ENCODE data around the gene DNAH14. TPM values are rescaled to one million over a fixed set of nuclear protein-coding genes. Genes with fewer than 3 reads are reported as not detected.

DNAH14 gene
- total RNA-seq, 2 donors from 2014 or later = 2.6 TPM; not detected in 1

- H3K27ac ChIP-seq = no peak overlapping the region
- ATAC-seq (ENCODE audit: insufficient number of reproducible peaks, low FRiP score, low read depth) = no peak
- no peaks in the 10 kb centered on the region for H3K4me1 ChIP-seq (ENCODE audit: control insufficient read depth in 1 of 2, low read depth in 2 of 2)
- no peaks in the 10 kb centered on the region for H3K27me3 ChIP-seq (replicated peaks; ENCODE audit: insufficient read depth)
- no peak for DNase-seq (ENCODE audit: low spot score)
- no peaks in the 10 kb centered on the region for H3K36me3 ChIP-seq
- no peaks in the 10 kb centered on the region for H3K9me3 ChIP-seq
- H3K4me3 ChIP-seq = no peak overlapping the region
- no peak for TF ChIP-seq CTCF (IDR thresholded peaks at IDR 0.05)
Measured at GRCh38 chr1:225242611-225243010, 313.1 kb downstream of the DNAH14 start.

- ATAC-seq (ENCODE audit: insufficient number of reproducible peaks, low FRiP score, low read depth) (no peak), DNase-seq (ENCODE audit: low spot score) (no peak)
- no peak for TF ChIP-seq CTCF (IDR thresholded peaks at IDR 0.05)
- no peaks in the 10 kb centered on the region for H3K4me1 ChIP-seq (ENCODE audit: control insufficient read depth in 1 of 2, low read depth in 2 of 2)
- no peak overlapping the region for H3K4me3 ChIP-seq
- H3K9me3 ChIP-seq = no peaks in the 10 kb centered on the region
- no peak overlapping the region for H3K27ac ChIP-seq
- H3K36me3 ChIP-seq = no peaks in the 10 kb centered on the region
- no peaks in the 10 kb centered on the region for H3K27me3 ChIP-seq (replicated peaks; ENCODE audit: insufficient read depth)
Measured at GRCh38 chr1:225250432-225250831, 321.0 kb downstream of the DNAH14 start.

- no peak overlapping the region for H3K4me3 ChIP-seq
- TF ChIP-seq CTCF (IDR thresholded peaks at IDR 0.05) = no peak
- ATAC-seq (ENCODE audit: insufficient number of reproducible peaks, low FRiP score, low read depth) (no peak), DNase-seq (ENCODE audit: low spot score) (no peak)
- no peaks in the 10 kb centered on the region for H3K36me3 ChIP-seq
- H3K27me3 ChIP-seq (replicated peaks; ENCODE audit: insufficient read depth) = no peaks in the 10 kb centered on the region
- no peaks in the 10 kb centered on the region for H3K9me3 ChIP-seq
- no peak overlapping the region for H3K27ac ChIP-seq
- H3K4me1 ChIP-seq (ENCODE audit: control insufficient read depth in 1 of 2, low read depth in 2 of 2) = no peaks in the 10 kb centered on the region
Measured at GRCh38 chr1:225253173-225253572, 323.7 kb downstream of the DNAH14 start.

- DNase-seq (ENCODE audit: low spot score) (no peak), ATAC-seq (ENCODE audit: insufficient number of reproducible peaks, low FRiP score, low read depth) (no peak)
- Histone ChIP-seq H3K9me3 (no peaks in the 10 kb centered on the region), H3K4me3 (no peak overlapping the region), H3K4me1 (ENCODE audit: control insufficient read depth in 1 of 2, low read depth in 2 of 2) (no peaks in the 10 kb centered on the region), H3K36me3 (no peaks in the 10 kb centered on the region), H3K27me3 (replicated peaks; ENCODE audit: insufficient read depth) (no peaks in the 10 kb centered on the region), H3K27ac (no peak overlapping the region)
- TF ChIP-seq CTCF (IDR thresholded peaks at IDR 0.05) = no peak
Measured at GRCh38 chr1:225253784-225254183, 324.3 kb downstream of the DNAH14 start.

- no peaks in the 10 kb centered on the region for H3K27me3 ChIP-seq (replicated peaks; ENCODE audit: insufficient read depth)
- TF ChIP-seq CTCF (IDR thresholded peaks at IDR 0.05) = no peak
- H3K27ac ChIP-seq = no peak overlapping the region
- no peaks in the 10 kb centered on the region for H3K9me3 ChIP-seq
- no peaks in the 10 kb centered on the region for H3K4me1 ChIP-seq (ENCODE audit: control insufficient read depth in 1 of 2, low read depth in 2 of 2)
- DNase-seq (ENCODE audit: low spot score) (no peak), ATAC-seq (ENCODE audit: insufficient number of reproducible peaks, low FRiP score, low read depth) (no peak)
- H3K4me3 ChIP-seq = no peak overlapping the region
- H3K36me3 ChIP-seq = no peaks in the 10 kb centered on the region
Measured at GRCh38 chr1:225254676-225255075, 325.2 kb downstream of the DNAH14 start.

Data from thoracic aorta (tissue), 2 donors.